GM18502 (cell line): ENCODE measurements around the gene CCDC117.
A peak's percentile ranks its signal among the peaks of the same experiment; 100 is the strongest.
"Not testable (repeated sequence)": the region's sequence is repeated elsewhere in the genome, so short reads cannot be mapped to it uniquely, and the experiment has no call there.

Source experiments
- ATAC-seq: cut with Tn5 transposase; IDR thresholded peaks from one replicate; pipeline ENCODE4 v1.9.1; 2021; ENCODE audit warnings: mild to moderate bottlenecking; ENCODE audit not compliant: unreplicated experiment, poor library complexity

CCDC117 gene

DNA sequence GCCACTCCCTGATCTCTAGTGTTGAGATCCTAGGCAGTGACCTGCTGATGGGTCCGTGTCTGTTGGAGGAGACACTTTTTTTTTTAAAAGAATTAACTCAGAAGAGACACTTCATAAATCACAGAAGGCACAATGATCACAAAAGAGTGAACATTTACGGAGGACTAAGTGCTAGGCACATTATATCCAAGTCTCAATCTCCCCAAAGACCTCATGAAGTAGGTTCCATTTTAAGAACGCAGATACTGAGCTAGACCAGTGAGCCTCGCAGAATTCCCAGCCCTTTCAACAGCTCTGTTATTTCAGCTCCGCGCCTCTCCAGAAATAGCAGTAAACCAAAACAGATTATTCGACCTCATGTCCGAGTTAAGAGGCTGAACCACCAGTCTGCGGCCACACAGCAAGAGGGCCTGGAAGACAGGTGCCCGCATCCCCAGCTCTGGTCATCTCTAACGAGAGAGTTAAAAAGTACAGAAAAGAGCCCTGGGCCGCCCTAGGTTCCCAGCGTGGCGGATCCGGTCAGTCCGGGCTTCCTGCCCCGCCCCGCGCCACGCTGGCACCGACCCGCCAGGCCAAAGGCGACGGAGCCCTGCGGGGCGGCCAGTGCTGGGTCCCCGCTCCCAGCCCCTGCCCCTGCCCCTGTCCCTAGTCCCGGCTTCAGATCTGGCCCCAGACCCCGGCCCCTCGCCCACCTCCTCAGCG, 27.3 kb downstream of the CCDC117 start:
- ATAC-seq: peak; percentile 34

DNA sequence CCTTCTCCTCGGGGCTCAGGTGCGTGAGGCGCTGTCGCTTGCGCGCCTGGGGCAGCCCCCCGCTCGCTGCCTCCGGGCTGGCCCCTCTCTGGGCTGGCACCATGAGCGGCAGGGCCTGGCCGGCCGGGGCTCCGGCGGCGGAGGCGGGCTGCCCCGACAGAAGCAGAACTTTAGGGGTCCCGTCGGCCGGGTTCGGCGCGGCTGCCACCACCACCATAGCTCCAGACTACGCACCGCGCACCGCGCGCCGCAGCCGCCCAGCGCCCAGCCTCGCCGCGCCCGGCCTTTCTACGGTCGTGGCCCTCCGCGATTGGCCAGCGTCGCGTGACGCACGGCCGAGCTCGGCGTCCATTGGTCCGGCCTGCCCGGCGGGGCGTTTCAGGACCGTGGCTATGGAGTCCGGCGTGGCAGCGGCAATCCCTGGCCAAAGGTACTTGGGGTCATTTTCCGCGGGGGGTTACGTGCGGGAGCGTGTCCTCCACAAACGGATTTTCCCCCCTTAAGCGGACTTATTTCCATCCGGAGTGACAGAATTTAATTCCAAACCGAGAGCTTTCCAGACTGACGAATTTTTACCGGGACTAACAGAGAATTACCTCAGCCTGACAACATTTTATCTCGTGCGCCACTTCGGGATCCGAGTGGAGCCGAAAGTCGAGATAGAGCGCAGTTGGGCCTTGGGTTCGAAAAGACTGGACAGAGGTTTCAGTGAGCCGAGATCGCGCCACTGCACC, 28.0 kb downstream of the CCDC117 start, which contains the start of gene XBP1:
Gene XBP1, minus strand, starts transcription at position 262 of the 734 bp plus-strand sequence.
- peak; percentile 83 for ATAC-seq

DNA sequence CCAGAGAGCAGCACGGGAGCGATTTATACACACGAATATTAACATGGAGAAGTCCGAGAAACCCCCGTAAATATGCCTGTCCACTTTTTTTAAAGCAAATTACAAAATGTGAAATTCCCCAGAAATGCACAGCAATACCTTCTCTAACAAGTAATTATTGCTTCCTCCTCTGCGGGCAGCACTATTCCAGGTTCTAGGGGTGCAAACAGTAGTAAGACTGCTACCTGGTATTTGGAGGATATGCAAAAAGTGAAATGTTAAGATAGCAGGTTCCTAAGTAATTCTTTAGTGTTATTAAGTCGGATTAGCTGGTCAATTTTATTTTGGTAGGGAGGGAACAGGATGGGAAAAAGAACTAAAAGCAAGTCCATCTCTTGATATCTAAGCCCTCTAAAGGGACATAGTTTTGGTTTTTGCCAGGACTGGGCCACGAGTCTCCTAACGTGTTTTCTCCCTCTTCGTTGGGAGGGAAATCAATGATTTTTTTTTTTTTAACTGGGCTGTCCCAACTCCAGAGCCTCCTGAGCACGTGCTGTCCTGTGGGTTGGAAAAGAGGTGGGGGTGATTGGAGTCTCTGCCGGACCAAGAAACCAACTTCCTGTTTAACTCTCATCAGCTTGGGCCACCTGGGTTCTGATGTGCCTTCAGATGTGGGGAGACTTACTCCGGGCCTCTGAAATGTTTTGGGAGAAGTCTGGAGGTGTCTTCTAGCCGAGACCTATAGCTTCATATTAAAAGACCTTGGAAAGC, 29.5 kb downstream of the CCDC117 start:
- ATAC-seq: no peak

DNA sequence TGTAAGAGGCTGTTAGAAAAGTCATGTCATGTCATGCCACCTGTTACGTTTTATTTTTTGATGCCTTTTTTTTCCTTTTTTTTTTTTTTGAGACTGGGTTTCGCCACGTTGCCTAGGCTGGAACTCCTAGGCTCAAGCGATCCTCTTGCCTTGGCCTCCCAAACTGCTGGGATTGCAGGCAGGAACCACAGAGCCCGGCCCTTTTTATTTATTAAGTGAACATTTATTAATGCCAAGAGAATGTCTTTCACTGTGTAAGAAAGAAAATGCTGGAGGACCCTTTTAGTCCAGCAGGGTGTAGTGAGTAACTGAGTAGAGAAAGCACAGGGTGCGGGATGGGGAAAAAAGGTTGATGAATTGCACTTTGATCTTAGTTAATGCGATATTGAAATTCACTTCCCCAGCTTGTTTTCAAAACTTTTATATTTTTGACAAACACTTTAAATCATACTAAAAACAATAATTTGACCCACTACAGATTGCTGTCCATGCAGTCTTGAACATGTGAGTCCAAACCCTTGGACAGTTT, 30.2 kb downstream of the CCDC117 start:
- ATAC-seq: no peak

DNA sequence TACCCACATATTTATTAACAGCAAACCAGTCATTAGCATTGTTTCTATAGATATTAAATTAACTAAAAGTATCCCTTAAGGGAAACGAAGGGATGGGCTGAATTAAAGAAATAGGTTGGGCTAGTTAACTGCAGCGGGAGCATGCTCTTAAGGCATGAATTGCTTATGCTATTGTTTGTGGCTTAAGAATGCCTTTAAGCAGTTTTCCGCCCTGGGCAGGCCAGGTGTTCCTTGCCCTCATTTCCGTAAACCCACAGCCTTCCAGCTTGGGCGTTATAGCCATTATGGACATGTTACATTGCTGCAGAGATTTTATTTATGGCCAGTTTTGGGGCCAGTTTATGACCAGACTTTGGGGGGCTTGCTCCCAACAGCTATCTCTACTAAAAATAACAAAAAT, 32.9 kb downstream of the CCDC117 start:
- ATAC-seq: not testable (repeated sequence)

DNA sequence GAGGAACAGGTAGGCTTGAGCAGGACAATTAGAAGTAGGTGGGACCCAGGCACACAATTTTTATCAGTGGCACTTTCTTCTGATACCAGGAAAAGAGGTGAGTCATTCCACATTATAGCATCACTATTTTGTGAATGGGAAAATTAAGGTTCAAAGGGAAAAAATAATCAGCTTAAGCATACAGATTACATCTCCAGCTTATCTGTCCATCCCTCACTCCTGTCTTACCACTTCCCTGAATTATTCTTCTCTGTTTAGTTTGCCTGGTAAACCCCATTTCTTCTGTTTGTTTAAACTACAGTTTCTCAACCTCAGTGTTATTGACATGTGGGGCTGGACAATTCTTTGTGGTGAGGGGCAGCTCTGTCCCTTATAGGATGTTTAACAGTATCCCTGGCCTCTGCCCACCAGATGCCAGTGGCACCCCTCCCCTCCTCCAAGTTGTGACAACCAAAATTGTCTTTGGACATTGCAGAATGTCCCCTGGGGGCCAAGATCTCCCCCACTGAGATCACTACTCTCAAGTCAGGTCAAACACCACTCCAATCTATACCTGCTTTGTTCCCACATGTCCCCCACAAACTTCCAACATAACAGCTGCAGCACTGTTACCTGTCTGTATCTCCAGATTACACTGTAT, 36.3 kb downstream of the CCDC117 start:
- ATAC-seq: no peak

DNA sequence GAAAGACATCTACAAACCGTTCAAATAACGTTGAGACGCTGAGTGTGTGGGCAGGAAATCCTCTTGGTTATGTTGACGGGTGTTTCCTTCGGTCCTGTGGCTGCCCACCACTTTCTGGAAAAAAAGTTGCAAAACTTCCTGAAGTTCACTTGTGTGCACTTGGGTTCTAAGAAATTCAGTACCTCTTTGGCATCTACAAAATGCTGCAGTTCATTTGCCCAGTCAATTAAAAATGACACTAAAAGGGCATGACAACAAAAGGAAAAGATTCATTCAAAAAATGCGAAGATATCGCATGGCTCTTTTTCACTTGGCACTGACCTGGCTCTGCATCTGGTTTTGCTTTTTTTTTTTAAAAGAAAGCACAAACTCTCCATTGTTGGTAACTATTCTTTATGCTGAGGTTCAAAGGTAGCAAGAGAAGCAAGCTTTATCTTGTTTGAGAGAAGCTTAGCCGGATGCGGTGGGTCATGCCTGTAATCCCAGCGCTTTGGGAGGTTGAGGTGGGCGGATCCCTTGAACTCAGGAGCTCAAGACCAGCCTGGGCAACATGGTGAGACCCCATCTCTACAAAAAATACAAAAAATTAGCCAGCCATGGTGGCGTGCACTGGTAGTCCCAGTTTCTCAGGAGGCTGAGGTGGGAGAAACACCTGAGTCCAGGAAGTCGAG, 38.5 kb downstream of the CCDC117 start:
- ATAC-seq: no peak

DNA sequence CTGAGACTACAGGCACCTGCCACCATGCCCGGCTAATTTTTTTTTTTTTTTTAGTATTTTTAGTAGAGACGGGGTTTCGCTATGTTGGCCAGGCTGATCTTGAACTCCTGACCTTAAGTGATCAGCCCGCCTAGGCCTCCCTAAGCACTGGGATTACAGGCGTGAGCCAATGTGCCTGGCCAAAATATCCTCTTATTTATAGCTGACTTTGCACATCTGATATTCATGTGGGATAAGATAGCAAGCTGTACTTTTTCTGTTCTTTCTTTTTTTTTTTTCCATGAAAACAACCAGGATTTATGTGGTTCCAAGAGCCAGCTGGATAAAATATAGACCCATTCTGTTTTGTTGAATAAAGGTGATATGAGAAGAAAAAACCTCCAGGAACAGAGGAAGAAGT, 40.0 kb downstream of the CCDC117 start:
- ATAC-seq: no peak

DNA sequence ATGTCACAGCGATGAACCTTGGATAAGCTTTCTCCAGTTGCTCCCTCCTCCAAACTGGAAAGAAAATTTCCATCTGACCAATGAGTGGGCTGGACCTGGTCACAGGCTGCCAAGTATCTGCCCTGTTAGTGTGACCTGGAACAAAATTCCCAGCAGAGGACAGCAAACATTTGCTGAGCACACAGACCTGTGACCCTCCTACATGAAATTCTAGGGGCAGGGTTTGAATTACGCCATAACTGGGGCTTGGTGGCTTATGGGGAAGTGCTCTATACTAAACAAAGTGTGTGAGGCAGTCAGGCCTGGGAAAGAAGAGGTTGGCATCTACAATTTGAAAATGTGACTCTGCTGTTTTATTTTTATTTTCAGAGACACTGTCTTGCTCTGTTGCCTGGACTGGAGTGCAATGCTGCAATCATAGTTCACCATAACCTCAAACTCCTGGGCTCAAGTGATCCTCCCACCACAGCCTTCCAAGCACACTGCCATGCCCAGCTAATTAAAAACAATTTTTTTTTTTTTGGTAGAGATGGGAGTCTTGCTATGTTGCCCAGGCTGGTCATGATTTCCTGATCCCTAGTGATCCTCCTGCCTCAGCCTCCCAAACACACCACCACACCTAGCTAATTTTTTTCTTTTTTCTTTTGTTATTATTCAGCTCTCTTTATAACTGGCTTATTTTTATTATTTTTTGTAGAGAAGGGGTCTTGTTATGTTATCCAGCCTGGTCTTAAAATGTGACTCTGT, 41.5 kb downstream of the CCDC117 start:
- no peak for ATAC-seq

DNA sequence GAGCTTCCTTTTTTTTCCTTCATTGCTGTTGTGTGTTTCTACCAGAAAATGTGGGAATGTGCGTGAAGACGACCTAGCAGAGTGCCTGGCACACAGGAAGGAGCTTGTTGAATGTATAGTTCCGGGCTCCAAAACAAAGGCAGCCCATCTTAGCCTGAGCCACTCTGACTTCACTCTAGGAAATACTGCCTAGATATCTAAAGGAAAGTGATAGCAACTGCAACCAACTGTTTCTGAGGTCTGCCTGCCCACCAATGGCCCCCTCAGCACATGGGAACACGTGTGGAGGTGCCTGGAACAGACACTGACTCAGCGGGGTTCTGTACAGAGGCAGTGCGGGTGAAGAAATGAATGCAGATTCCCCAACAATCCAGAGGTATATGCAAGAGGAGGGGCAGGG, 42.6 kb downstream of the CCDC117 start:
- no peak for ATAC-seq

DNA sequence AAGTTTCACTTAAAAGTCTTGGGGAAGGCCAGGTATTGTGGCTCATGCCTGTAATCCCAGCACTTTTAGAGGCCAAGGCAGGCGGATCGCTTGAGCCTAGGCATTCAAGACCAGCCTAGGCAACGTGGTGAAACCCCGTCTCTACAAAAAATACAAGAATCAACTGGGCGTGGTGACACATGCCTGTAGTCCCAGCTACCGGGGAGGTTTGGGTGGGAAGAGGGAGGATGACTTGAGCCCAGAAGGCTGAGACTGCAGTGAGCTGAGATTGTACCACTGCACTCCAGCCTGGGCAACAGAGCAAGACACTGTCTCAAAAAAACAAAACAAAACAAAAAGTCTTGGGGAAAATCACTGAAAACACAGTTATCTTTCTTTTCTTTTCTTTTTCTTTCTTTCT, 43.2 kb downstream of the CCDC117 start:
- ATAC-seq: no peak

DNA sequence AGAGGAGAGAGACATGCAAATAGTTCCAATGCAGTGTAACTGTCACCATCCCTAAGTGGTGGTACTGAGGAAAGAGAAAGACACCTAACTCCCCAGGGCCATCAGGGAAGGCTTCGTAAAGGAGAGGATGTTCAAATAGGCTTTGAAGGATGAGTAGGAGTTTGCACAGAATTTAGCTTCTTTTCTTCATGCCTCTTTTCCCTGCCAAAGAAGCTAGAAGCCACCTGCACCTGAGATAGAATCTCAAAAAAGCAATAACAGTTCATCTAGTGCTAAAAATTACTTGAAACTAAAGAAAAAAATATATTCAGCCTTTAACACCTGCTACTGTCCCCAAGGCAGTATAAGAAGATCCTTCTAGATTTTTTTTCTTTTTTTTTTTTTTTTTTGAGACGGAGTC, 44.6 kb downstream of the CCDC117 start:
- ATAC-seq: no peak

DNA sequence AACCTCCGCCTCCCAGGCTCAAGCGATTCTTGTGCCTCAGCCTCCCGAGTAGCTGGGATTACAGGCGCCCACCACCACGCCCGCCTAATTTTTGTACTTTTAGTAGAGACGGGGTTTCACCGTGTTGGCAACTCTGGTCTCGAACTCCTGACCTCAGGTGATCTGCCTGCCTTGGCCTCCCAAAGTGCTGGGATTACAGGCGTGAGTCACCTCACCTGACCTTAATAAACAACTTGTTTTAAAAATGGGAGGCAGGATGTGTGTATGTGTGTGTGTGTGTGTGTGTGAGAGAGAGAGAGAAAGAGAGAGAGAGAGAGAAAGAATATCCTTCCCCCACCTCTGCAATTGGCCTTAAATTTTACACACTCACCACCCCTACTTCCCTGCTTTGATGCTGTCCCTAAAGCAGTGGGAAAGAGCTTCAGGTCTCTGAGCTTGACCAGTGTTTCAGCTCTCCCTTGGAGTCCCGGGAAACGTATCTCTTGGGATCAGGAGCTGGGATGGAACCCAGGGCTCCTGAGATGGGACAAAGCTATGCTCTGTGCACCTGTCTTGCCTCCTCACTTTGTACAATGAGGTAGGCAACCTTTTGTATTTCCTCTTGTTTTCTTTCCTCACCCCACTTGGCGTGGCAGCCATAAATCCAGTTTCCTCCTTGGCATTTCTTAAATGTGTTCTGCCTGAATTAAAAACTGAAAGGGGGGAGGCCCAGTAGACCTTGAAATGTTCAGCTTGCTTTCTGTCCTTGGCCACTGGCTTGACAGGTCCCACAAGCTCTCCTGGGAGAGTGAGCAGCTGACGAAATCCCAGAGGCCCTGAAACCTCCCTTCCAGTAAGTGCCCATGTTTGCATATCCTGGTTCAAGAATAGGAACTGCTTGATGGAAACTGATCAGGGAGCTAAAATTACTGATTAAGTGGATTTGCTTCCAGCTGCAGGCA, 45.7 kb downstream of the CCDC117 start:
- ATAC-seq: no peak

DNA sequence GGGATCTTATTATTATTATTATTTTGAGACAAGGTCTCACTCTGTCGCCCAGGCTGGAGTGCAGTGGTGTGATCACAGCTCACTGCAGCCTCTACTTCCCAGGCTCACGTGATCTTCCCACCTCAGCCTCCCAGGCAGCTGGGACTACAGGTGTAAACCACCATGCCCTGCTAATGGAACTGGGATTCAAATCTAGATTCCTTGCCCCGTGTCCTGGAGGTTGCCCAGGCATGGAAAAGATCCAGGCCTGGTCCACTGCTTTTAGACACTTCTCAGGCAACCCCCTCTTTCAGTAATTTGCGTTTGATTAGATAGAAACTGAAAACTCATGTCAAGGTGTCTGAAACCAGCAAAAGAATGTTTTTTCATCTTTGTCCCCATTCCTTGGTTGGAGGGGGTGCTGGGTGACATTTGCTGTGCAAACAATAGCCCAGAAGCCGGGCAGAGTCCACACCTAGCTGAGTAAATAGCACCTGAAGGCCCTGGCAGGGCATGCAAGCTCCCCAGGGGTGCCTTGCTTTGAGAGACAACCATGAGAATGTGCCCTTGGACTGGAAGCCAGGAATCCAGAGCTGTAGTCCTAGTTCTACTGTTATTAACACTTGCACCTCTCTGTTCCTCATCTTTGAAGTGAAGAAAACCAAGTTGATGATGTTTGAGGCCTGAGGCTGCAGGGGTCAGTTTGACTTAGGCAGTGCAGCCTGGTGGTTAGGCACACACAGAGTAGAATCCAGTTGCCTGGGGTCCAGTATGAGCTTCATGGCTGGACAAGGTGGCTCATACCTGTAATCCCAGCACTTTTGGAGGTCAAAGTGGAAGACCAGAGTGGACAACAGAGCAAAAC, 47.0 kb downstream of the CCDC117 start:
- ATAC-seq: no peak

DNA sequence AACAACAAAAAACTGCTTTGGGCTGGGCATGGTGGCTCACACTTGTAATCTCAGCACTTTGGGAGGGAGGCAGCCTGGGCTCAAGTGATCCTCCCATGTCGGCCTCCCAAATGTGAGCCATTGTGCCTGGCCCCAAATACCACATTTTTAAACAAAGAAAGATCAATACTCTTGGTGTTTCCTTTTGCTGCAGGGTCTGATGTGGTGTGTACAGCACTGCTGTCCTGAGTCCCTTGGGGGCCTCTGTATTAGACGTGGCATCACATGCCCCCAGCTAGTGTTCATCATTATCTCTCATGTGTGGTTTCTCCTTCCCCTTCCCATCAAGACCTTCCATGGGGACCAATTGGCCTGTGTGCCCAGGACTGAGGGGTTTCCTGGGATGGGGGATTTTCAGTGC, 48.4 kb downstream of the CCDC117 start:
- no peak for ATAC-seq

DNA sequence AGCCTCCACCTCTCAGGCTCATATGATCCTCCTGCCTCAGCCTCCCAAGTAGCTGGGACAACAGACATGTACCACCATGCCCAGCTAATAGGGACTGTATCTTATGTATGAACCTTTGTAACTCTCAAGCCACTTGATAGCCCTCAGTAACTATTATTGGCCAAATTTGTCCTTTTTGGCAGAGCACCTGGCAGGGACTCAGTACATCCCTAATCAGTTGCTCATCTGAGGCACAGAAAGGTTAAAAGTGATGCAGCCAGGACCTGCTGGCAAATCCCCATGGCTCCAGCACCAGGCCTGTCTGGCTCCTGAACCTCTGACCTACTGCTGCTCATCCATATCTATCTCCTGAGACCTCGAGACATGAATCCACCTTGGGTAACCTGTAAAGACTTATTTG, 49.0 kb downstream of the CCDC117 start:
- no peak for ATAC-seq

DNA sequence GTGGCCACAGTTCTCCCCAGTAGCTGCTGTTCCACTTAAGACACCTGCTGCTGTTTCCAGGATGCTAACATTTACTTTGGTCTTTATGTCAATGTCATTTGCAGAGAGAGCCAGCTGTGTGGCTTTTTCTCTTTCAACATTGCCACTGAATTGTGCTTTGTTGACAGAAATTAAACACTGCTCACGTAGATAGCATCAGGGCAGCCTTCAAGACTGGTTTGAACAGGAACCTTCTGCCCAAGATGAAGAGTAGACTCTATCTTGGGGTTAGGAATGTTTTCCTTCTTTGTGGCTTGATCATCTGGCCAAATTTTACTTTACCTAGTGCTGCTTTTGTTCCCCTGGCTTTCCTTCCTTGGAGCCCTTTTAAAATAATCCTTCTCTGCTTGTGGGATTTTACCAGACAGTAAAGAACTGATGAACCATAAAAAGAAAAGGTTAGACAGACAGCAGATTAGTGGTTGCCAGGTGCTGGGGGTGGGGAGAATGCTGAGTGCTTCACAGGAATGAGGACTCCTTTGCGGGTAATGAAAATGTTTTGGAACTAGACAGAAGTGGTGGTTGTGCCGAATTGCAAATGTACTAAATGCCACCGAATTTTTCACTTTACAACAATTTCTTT, 50.5 kb downstream of the CCDC117 start:
- no peak for ATAC-seq
